Vagina (tissue), 2 donors: Measurements from ENCODE around the gene RHCE. TPM values are rescaled to one million over a fixed set of nuclear protein-coding genes. Genes with fewer than 3 reads are reported as not detected.
"Not testable (repeated sequence)": the region's sequence is repeated elsewhere in the genome, so short reads cannot be mapped to it uniquely, and the experiment has no call there.

Source experiments
- DNase-seq, 2 donors: peaks; one replicate each; pipeline ENCODE4 v3.0.0-alpha.2; 2017; ENCODE audit errors: extremely low spot score in 2 of 2
- H3K27ac ChIP-seq: fragments of 200-600 bp; sonication (generic); one replicate; pipeline ENCODE4 v1.5.1; 2019
- H3K27me3 ChIP-seq: fragments of 200-600 bp; sonication (generic); one replicate; pipeline ENCODE4 v1.5.1; 2019
- H3K36me3 ChIP-seq, 2 donors: fragments of 200-600 bp; sonication (generic); one replicate each; pipeline ENCODE4 v1.5.1; 2017 to 2019
- H3K4me1 ChIP-seq: fragments of 200-600 bp; sonication (generic); one replicate; pipeline ENCODE4 v1.5.1; 2019
- H3K4me3 ChIP-seq, 2 donors: fragments of 200-600 bp; sonication (generic); 1 replicate in 1 of 2; 2 replicates in 1 of 2; pipeline ENCODE4 v1.5.1; 2016 to 2019
- H3K9me3 ChIP-seq: fragments of 200-600 bp; sonication (generic); one replicate; pipeline ENCODE4 v1.5.1; 2019
- CTCF ChIP-seq, 3 experiments: fragments of 450-650 bp in 2 of 3; fragments of 200-600 bp in 1 of 3; sonication (generic) in 1 of 3; IDR thresholded peaks; one replicate each; pipeline ENCODE4 v1.5.1; 2017 to 2019; ENCODE audit warnings: antibody characterized with exemption in 3 of 3, mild to moderate bottlenecking in 2 of 3, moderate library complexity in 2 of 3
- POLR2A ChIP-seq, 2 donors: fragments of 450-650 bp; IDR thresholded peaks; one replicate each; pipeline ENCODE4 v1.6.1; 2017; ENCODE audit warnings: antibody characterized with exemption in 2 of 2, mild to moderate bottlenecking in 2 of 2, moderate library complexity in 2 of 2
- POLR2AphosphoS5 ChIP-seq, 2 donors: sonication (generic); formaldehyde crosslinking; IDR thresholded peaks; one replicate each; pipeline ENCODE4 v1.9.0; 2017; ENCODE audit warnings: antibody characterized with exemption in 2 of 2, mild to moderate bottlenecking in 2 of 2, low read depth in 1 of 2; ENCODE audit not compliant: insufficient read depth in 1 of 2
- intact Hi-C: fragments of 100-400 bp; cut with DNase I; formaldehyde crosslinking; loops from one replicate; pipeline ENCODE4 v1.15.1; 2023
- total RNA-seq: library from RNA; depleted of rRNA; stranded (reverse); fragments of >200 nt; gene quantifications from one replicate; pipeline ENCODE4 v1.2.3, GENCODE V29; 2016

The RHCE gene
- total RNA-seq, 1 donor from 2014 or later, result not detected

GRCh38 chr1:25409641-25410427, 10.8 kb downstream of the RHCE start:
- not testable (repeated sequence) for H3K4me1 ChIP-seq, H3K36me3 ChIP-seq, H3K27ac ChIP-seq, H3K27me3 ChIP-seq, H3K4me3 ChIP-seq, DNase-seq, H3K9me3 ChIP-seq
- intact Hi-C loops, result loop anchor here (10.0 kb wide), 1 partner anchor 115 kb away; no protein-coding TSS in a partner anchor

DNA sequence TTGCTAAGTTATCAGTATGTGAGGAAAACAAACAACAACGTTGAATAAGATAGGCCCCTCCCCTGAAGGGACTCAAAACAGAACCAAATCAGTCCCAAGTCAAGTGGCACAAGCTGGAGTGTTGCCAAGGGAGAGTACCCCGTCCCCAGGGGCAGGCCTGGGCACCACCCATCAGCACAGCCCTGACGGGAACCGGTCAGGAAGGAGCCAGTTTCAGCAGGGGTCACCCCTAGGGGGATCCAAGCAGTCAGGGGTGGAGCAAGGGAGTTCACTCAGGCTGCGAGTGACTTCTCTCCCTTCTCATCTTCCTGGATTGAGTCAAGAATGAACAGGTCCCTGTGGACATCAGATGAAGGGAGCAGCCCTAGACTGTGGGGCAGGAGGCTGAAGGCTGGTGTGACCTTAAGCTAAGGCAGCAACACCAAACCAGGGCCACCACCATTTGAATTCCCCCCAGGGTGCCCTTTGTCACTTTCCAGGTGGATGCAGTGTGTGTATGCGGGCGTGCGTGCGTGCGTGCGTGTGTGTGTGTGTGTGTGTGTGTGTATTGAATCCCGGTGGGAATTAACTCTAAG, 14.8 kb downstream of the RHCE start:
- DNase-seq, H3K36me3 ChIP-seq, H3K27me3 ChIP-seq, intact Hi-C loops, H3K9me3 ChIP-seq, H3K4me3 ChIP-seq, H3K27ac ChIP-seq, H3K4me1 ChIP-seq: not testable (repeated sequence)

DNA sequence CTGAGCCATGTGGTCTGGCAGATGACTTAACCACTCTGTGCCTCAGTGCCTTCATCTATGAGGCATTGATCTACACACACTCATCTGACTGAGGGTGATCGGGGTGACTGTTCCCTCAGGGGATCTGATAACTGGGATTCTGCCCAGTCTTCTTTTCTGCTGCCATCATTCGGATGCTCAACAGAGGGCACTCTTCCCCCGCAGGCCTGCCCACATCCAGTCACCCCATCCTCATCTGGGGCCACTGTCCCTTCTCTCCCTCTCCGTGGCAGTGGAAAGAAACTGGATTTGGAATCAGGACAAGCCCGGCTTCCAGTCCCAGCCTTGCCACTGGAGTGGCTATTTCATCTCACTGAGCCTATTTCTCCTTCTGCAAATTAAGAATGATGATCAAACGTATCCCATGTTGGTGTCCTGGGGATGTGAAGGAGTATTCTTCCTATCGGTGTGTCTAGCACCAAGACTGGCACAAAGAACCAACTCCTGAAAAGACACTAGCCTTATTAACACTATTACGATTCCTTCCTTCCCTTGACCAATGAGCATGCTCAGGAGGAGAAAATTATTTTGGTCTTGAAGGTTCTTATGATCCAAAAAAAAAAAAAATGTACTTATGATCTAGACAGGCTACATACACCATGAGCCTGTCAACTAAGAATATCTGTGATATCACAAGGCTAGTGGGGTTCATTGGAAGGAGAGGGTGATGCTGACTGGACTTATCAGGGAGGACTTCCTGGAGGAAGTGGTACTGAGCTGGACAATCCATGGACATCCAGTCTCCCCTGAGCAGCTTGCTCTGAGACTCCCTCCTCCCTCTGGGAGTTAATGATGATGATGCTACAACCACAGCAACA, 17.4 kb downstream of the RHCE start:
- H3K27me3 ChIP-seq, intact Hi-C loops, H3K27ac ChIP-seq, H3K4me3 ChIP-seq, H3K36me3 ChIP-seq, DNase-seq, H3K4me1 ChIP-seq, H3K9me3 ChIP-seq: not testable (repeated sequence)

DNA sequence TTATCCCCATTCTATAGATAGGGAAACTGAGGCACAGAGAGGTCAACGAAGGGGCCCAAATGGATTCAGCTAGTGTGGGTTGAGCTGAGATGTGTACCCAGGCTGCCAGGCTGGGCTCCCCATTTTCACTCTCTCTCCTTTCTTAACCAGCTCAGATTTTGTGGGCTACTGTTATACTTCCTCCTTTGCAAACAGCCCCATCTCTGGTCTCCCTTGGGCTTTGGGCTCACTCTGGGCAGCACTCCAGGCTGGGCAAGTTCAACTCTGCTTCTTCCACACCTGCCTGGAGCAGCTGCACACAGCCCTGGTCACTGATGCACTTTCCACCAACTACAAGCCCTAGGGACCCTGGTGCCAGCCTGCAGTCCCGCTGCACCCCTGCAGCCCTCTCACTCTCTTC, 22.5 kb downstream of the RHCE start:
- H3K4me3 ChIP-seq, DNase-seq, H3K36me3 ChIP-seq, H3K9me3 ChIP-seq, intact Hi-C loops, H3K27me3 ChIP-seq, H3K27ac ChIP-seq, H3K4me1 ChIP-seq: not testable (repeated sequence)

- H3K4me3 ChIP-seq, H3K36me3 ChIP-seq, H3K4me1 ChIP-seq, H3K9me3 ChIP-seq, intact Hi-C loops, DNase-seq, H3K27ac ChIP-seq, H3K27me3 ChIP-seq: not testable (repeated sequence)
Measured at GRCh38 chr1:25397549-25397948, 23.1 kb downstream of the RHCE start.

DNA sequence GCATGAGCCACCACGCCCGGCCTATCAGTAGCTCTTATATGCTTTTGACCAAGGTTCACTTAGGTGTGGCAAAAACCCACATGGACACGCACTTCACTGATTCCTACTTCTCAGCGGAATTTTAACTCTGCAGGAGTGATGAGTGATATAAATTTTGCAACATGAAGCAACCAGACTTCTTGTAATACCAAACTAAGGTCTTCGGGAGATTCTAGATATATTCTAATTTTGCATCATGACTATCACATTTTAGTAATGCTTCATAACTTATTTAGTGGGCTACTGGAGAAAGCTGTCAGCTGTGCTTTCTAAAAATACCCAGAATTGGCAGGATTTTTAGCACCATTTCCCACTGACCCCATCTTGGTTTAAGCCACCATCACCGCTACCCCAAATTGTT, 27.8 kb downstream of the RHCE start:
- Histone ChIP-seq H3K4me3 (no peak overlapping the region), H3K9me3 (no peaks in the 10 kb centered on the region), H3K27me3 (no peaks in the 10 kb centered on the region), H3K27ac (no peak overlapping the region), H3K36me3 (no peaks in the 10 kb centered on the region), H3K4me1 (no peaks in the 10 kb centered on the region)
- TF ChIP-seq POLR2AphosphoS5 (IDR thresholded peaks at IDR 0.05; ENCODE audit: insufficient read depth in 1 of 2, low read depth in 1 of 2) (no peak), POLR2A (IDR thresholded peaks at IDR 0.05) (no peak), CTCF (IDR thresholded peaks at IDR 0.05) (no peak)
- no peak for DNase-seq
- intact Hi-C loops, result no loop called here

DNA sequence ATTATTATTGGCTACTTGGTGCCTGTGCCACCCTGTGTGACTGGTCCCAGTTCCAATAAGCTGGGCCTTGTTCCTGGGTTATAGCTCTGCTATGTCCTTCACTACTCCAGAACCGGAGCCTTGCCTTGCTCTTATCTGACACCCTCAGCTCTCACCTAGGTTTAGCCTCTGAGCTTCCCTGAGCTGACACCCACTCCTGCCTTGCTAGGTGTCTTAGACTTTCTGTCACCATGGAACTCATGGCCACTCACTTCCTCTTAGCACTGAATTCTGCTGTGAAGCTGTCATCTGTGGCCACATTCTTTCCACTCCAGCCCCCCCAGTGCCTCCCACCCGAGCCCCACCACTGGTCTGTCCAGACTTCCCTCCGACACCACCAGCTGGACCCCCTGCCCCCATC, 30.9 kb downstream of the RHCE start:
- DNase-seq, result peak in 1 of 2 donors; percentile 25
- H3K4me1 ChIP-seq, intact Hi-C loops, H3K27me3 ChIP-seq, H3K4me3 ChIP-seq, H3K27ac ChIP-seq, H3K36me3 ChIP-seq, H3K9me3 ChIP-seq: not testable (repeated sequence)

- H3K9me3 ChIP-seq, H3K4me3 ChIP-seq, H3K27me3 ChIP-seq, H3K36me3 ChIP-seq, intact Hi-C loops, H3K4me1 ChIP-seq, H3K27ac ChIP-seq: not testable (repeated sequence)
- DNase-seq, result peak in 1 of 2 donors; percentile 52
Measured at GRCh38 chr1:25388691-25389090, 31.9 kb downstream of the RHCE start.

DNA sequence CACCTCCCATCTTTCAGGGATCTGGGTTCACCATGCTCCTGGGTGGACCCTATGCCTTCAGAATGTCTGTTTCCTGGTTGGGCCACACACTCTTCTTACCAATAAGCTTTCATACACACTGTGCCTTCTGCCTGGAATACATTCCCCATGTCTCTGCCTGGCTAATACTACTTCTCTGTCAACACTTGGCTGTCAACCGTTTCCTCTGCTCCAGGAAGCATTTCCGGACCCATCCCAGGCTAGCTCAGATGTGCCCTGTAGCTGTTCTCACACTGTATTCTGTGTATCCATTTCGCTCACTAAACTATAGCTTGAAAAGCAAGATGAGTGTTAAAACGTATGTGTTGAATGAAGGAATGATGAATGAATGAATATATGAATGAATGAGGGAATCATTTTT, 33.5 kb downstream of the RHCE start:
- H3K4me3 ChIP-seq, H3K36me3 ChIP-seq, H3K27ac ChIP-seq, intact Hi-C loops, H3K9me3 ChIP-seq, H3K27me3 ChIP-seq, H3K4me1 ChIP-seq: not testable (repeated sequence)
- peak in 1 of 2 donors; percentile 9 for DNase-seq

- H3K9me3 ChIP-seq, H3K36me3 ChIP-seq, H3K27ac ChIP-seq, DNase-seq, H3K27me3 ChIP-seq, intact Hi-C loops, H3K4me3 ChIP-seq, H3K4me1 ChIP-seq: not testable (repeated sequence)
Measured at GRCh38 chr1:25383875-25384274, 36.8 kb downstream of the RHCE start.

DNA sequence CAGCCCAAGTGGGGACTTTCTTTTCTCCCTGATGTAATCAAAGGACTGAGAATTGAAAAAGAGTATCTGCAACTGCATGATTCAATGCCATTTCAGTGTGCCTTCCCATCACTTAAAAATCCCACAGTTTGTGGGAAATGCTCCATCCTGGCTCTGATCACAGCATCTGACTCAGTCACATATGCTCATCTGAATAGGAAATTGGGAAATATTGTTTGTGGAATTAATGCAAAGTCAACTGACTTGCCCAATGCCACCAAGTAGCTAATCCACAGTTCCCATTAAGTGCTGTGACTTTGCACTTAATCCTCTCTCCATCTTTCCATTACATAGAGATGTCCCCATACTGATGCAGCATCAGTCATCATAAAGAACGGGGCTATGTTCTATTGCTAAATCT, 37.5 kb downstream of the RHCE start:
- DNase-seq, H3K27me3 ChIP-seq, H3K4me1 ChIP-seq, H3K4me3 ChIP-seq, H3K9me3 ChIP-seq, intact Hi-C loops, H3K27ac ChIP-seq, H3K36me3 ChIP-seq: not testable (repeated sequence)

DNA sequence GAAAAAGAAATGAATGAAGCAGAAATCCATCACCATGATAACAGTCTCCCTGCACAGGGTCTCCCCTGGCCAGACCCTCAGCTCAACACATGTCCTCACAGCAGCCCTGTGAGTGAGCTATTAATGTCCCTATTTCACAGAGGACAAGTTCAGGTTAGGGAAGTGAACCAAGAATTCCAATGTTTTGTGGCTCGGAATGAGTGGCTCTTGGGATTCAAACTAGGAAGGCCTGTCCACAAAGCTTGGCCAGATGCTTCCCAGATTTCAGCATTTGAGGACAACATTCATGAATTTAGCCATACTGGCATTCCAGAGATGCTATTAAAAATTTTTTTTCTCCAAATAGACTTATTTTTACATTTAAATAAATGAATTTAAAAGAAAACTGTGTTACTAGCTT, 38.1 kb downstream of the RHCE start:
- H3K9me3 ChIP-seq, intact Hi-C loops, H3K27ac ChIP-seq, H3K27me3 ChIP-seq, H3K4me3 ChIP-seq, DNase-seq, H3K4me1 ChIP-seq, H3K36me3 ChIP-seq: not testable (repeated sequence)
